Keratinocyte (primary cell): ENCODE data around the gene SIPA1L3.

Source experiments
- CTCF ChIP-seq, 3 experiments: IDR thresholded peaks in 1 of 3; conservative IDR thresholded peaks in 1 of 3; optimal IDR thresholded peaks in 1 of 3; 2 replicates in 2 of 3; 3 replicates in 1 of 3; pipeline versions ENCODE3 to v1.5.1; 2011; ENCODE audit warnings: low read length in 3 of 3, mild to moderate bottlenecking in 3 of 3, moderate library complexity in 2 of 3, control low read depth in 1 of 3, inconsistent platforms in 1 of 3; ENCODE audit not compliant: insufficient read depth in 2 of 3; ENCODE audit errors: extremely low read depth in 1 of 3
- EZH2 ChIP-seq: IDR thresholded peaks from one replicate; pipeline ENCODE4 v1.6.1; 2012; ENCODE audit warnings: inconsistent platforms, mild to moderate bottlenecking, low read length, moderate library complexity

GRCh38 chr19:38070573-38070972 lies 163.6 kb downstream of the SIPA1L3 start:
- TF ChIP-seq CTCF (optimal IDR thresholded peaks at IDR 0.05 in 1 of 3, IDR thresholded peaks at IDR 0.05 in 1 of 3, conservative IDR thresholded peaks at IDR 0.05 in 1 of 3; ENCODE audit: extremely low read depth in 1 of 3, insufficient read depth in 2 of 3, low read length in 3 of 3) (no peak), EZH2 (no peak)
